ENCODE data around the gene MLIP.
"Not testable (repeated sequence)": the region's sequence is repeated elsewhere in the genome, so short reads cannot be mapped to it uniquely, and the experiment has no call there.

MLIP gene

GRCh38 chr6:54236984-54237383, 125.7 kb downstream of the MLIP start:
- no peak for DNase-seq

GRCh38 chr6:54238396-54238795, 127.2 kb downstream of the MLIP start:
- DNase-seq = no peak

- no peak for DNase-seq
These were observed 132.5 kb downstream of the MLIP start for GRCh38 chr6:54243699-54244098.

GRCh38 chr6:54244430-54244829, 133.2 kb downstream of the MLIP start:
- DNase-seq = no peak

- DNase-seq = no peak
These were observed 134.0 kb downstream of the MLIP start for GRCh38 chr6:54245265-54245664.

- no peak for DNase-seq
These were observed 137.1 kb downstream of the MLIP start for GRCh38 chr6:54248319-54248718.

GRCh38 chr6:54248994-54249393, 137.8 kb downstream of the MLIP start:
- DNase-seq = no peak

GRCh38 chr6:54249812-54250211, 138.6 kb downstream of the MLIP start:
- DNase-seq = not testable (repeated sequence)

- DNase-seq = no peak
These were observed 141.3 kb downstream of the MLIP start for GRCh38 chr6:54252496-54252895.

- DNase-seq = no peak
These were observed 141.7 kb downstream of the MLIP start for GRCh38 chr6:54252916-54253315.

- no peak for DNase-seq
These were observed 143.6 kb downstream of the MLIP start for GRCh38 chr6:54254886-54255285.

- no peak for DNase-seq
These were observed 144.6 kb downstream of the MLIP start for GRCh38 chr6:54255886-54256285.

- DNase-seq = no peak
These were observed 148.8 kb downstream of the MLIP start for GRCh38 chr6:54260025-54260424.

GRCh38 chr6:54262499-54262898, 151.3 kb downstream of the MLIP start:
- no peak for DNase-seq

- no peak for DNase-seq
These were observed 151.7 kb downstream of the MLIP start for GRCh38 chr6:54262971-54263370.

GRCh38 chr6:54264581-54265272, 153.5 kb downstream of the MLIP start:
- no peak for DNase-seq

- no peak for DNase-seq
These were observed 155.2 kb downstream of the MLIP start for GRCh38 chr6:54266400-54266923.

GRCh38 chr6:54267798-54268197, 156.6 kb downstream of the MLIP start:
- DNase-seq = no peak

- no peak for DNase-seq
These were observed 162.1 kb downstream of the MLIP start for GRCh38 chr6:54273214-54273820.

GRCh38 chr6:54274383-54274782, 163.1 kb downstream of the MLIP start:
- DNase-seq = no peak

GRCh38 chr6:54282186-54282585, 170.9 kb downstream of the MLIP start:
- no peak for DNase-seq

GRCh38 chr6:54284161-54284860, 173.1 kb downstream of the MLIP start:
- no peak for DNase-seq

- DNase-seq = no peak
These were observed 174.4 kb downstream of the MLIP start for GRCh38 chr6:54285595-54285994.

GRCh38 chr6:54286141-54286540, 174.9 kb downstream of the MLIP start:
- no peak for DNase-seq

All from NCI-H187 treated with DMSO at 0.1 percent for 48 hours (cell line).